H1 (cell line): Measurements from ENCODE around the gene MAP4K1. TPM values are rescaled to one million over a fixed set of nuclear protein-coding genes. Genes with fewer than 3 reads are reported as not detected.

Source experiments
- CTCF ChIA-PET: fragments of 300-600 bp; sonication (Branson Sonifier 250); formaldehyde crosslinking; loops from one replicate; lab custom pipeline; 2021; ENCODE audit not compliant: partially characterized antibody; lab: Charles Lee
- POLR2A ChIA-PET: fragments of 300-600 bp; sonication (Branson Sonifier 250); formaldehyde crosslinking; loops from one replicate; lab custom pipeline; 2021; ENCODE audit warnings: inconsistent platforms; ENCODE audit not compliant: partially characterized antibody; lab: Charles Lee
- DNase-seq, 2 experiments: peaks; one replicate each; pipeline versions ENCODE4 v3.0.0 to v3.0.0-alpha.2; 2010 to 2022; ENCODE audit warnings: low spot score in 2 of 2, low read depth in 1 of 2, mixed read lengths in 1 of 2
- FAIRE-seq: peaks from 2 replicates; lab custom pipeline; 2011; peaks lifted over from hg19 to GRCh38; lab: Jason Lieb, UNC
- H2AFZ ChIP-seq: 2 replicates; pipeline ENCODE4 v1.8.1; 2012; ENCODE audit warnings: low read length, inconsistent platforms
- H2AK5ac ChIP-seq: 2 replicates; pipeline ENCODE4 v1.6.1; 2013; ENCODE audit warnings: low read depth, low read length
- H2BK120ac ChIP-seq: replicated peaks from 2 replicates; pipeline ENCODE3; 2013; ENCODE audit warnings: low read depth, low read length, inconsistent platforms
- H2BK12ac ChIP-seq: 2 replicates; pipeline ENCODE4 v1.6.1; 2013; ENCODE audit warnings: low read depth, low read length
- H2BK15ac ChIP-seq: 2 replicates; pipeline ENCODE4 v1.6.1; 2013; ENCODE audit warnings: low read length
- H2BK20ac ChIP-seq: 2 replicates; pipeline ENCODE4 v1.6.1; 2013; ENCODE audit warnings: low read length
- H2BK5ac ChIP-seq: 2 replicates; pipeline ENCODE4 v1.6.1; 2013; ENCODE audit warnings: low read depth, low read length
- H3K14ac ChIP-seq: 2 replicates; pipeline ENCODE4 v1.6.1; 2013; ENCODE audit warnings: inconsistent platforms; ENCODE audit not compliant: insufficient read length
- H3K18ac ChIP-seq: 2 replicates; pipeline ENCODE4 v1.6.1; 2013; ENCODE audit warnings: low read length; ENCODE audit errors: extremely low read depth
- H3K23ac ChIP-seq: 2 replicates; pipeline ENCODE4 v1.6.1; 2013; ENCODE audit warnings: inconsistent platforms; ENCODE audit not compliant: insufficient read length
- H3K23me2 ChIP-seq: 2 replicates; pipeline ENCODE4 v1.6.1; 2013; ENCODE audit warnings: low read depth, low read length
- H3K27ac ChIP-seq: 2 replicates; pipeline ENCODE4 v1.6.1; 2011; ENCODE audit warnings: low read depth, low read length, inconsistent platforms
- H3K27me3 ChIP-seq, 4 experiments: replicated peaks in 1 of 4; 1 replicate in 1 of 4; 2 replicates in 3 of 4; pipeline versions ENCODE4 v1.6.1 to v1.8.1; 2011 to 2013; ENCODE audit warnings: low read length in 3 of 4, mild to moderate bottlenecking in 3 of 4, inconsistent platforms in 2 of 4, mixed read lengths in 2 of 4, moderate library complexity in 1 of 4; ENCODE audit not compliant: control insufficient read depth in 3 of 4, insufficient read depth in 3 of 4; ENCODE audit errors: extremely low read depth in 1 of 4
- H3K36me3 ChIP-seq, 4 experiments: 2 replicates each; pipeline versions ENCODE4 v1.6.1 to v1.8.1; 2011 to 2013; ENCODE audit warnings: mild to moderate bottlenecking in 4 of 4, low read length in 3 of 4, moderate library complexity in 2 of 4, control low read depth in 1 of 4, inconsistent platforms in 1 of 4; ENCODE audit not compliant: insufficient read depth in 4 of 4, control insufficient read depth in 2 of 4
- H3K4ac ChIP-seq: replicated peaks from 2 replicates; pipeline ENCODE3; 2013; ENCODE audit warnings: low read length, low read depth, mixed read lengths, inconsistent platforms; ENCODE audit not compliant: insufficient read length
- H3K4me1 ChIP-seq, 4 experiments: replicated peaks in 1 of 4; 1 replicate in 1 of 4; 2 replicates in 3 of 4; pipeline versions ENCODE4 v1.6.1 to v1.8.1; 2011 to 2013; ENCODE audit warnings: low read length in 3 of 4, inconsistent platforms in 2 of 4, mixed read lengths in 1 of 4; ENCODE audit not compliant: insufficient read depth in 4 of 4, control insufficient read depth in 3 of 4
- H3K4me2 ChIP-seq, 2 experiments: 2 replicates each; pipeline versions ENCODE4 v1.6.1 to v1.8.1; 2011 to 2013; ENCODE audit warnings: low read depth in 2 of 2, low read length in 2 of 2, control low read depth in 1 of 2, inconsistent platforms in 1 of 2, mild to moderate bottlenecking in 1 of 2; ENCODE audit not compliant: insufficient read depth in 1 of 2
- H3K4me3 ChIP-seq, 4 experiments: fragments of 200-600, 300-600 bp in 1 of 4; sonication (generic), shearing (Covaris generic), sonication (Bioruptor Twin) in 1 of 4; 2 replicates each; pipeline versions ENCODE4 v1.5.1 to v1.8.1; 2011 to 2016; ENCODE audit warnings: low read length in 4 of 4, low read depth in 3 of 4, control low read depth in 2 of 4, inconsistent platforms in 2 of 4, mild to moderate bottlenecking in 2 of 4, mixed read lengths in 1 of 4, moderate library complexity in 1 of 4; ENCODE audit not compliant: insufficient read depth in 2 of 4; ENCODE audit errors: extremely low read depth in 1 of 4
- H3K56ac ChIP-seq: replicated peaks from 2 replicates; pipeline ENCODE3; 2013; ENCODE audit warnings: low read depth, mild to moderate bottlenecking, mixed read lengths, low read length, inconsistent platforms; ENCODE audit not compliant: insufficient read length
- H3K79me1 ChIP-seq: 2 replicates; pipeline ENCODE4 v1.6.1; 2013; ENCODE audit warnings: low read depth, low read length, control low read depth
- H3K79me2 ChIP-seq, 2 experiments: 2 replicates each; pipeline versions ENCODE4 v1.6.1 to v1.8.1; 2012 to 2013; ENCODE audit warnings: low read length in 2 of 2, mild to moderate bottlenecking in 2 of 2, inconsistent platforms in 1 of 2; ENCODE audit not compliant: insufficient read depth in 2 of 2, control insufficient read depth in 1 of 2
- H3K9ac ChIP-seq, 4 experiments: replicated peaks in 1 of 4; 1 replicate in 1 of 4; 2 replicates in 3 of 4; pipeline versions ENCODE4 v1.6.1 to v1.8.1; 2011 to 2013; ENCODE audit warnings: low read depth in 3 of 4, low read length in 3 of 4, control low read depth in 2 of 4, mild to moderate bottlenecking in 2 of 4, moderate library complexity in 2 of 4, inconsistent platforms in 1 of 4; ENCODE audit errors: extremely low read depth in 1 of 4
- H3K9me3 ChIP-seq, 2 experiments: 2 replicates each; pipeline versions ENCODE4 v1.6.1 to v1.8.1; 2012 to 2013; ENCODE audit warnings: mild to moderate bottlenecking in 2 of 2, moderate library complexity in 2 of 2, control low read depth in 1 of 2, inconsistent platforms in 1 of 2, low read depth in 1 of 2, low read length in 1 of 2, mixed read lengths in 1 of 2; ENCODE audit not compliant: insufficient read depth in 2 of 2
- H4K20me1 ChIP-seq, 2 experiments: replicated peaks in 1 of 2; 2 replicates each; pipeline versions ENCODE3 to v1.8.1; 2011 to 2013; ENCODE audit warnings: inconsistent platforms in 2 of 2, low read length in 2 of 2, mild to moderate bottlenecking in 1 of 2; ENCODE audit not compliant: insufficient read depth in 2 of 2, control insufficient read depth in 1 of 2
- H4K5ac ChIP-seq: 2 replicates; pipeline ENCODE4 v1.6.1; 2013; ENCODE audit warnings: low read length, low read depth, mixed read lengths, inconsistent platforms; ENCODE audit not compliant: insufficient read length
- H4K8ac ChIP-seq: 2 replicates; pipeline ENCODE4 v1.8.0; 2013; ENCODE audit warnings: mild to moderate bottlenecking, moderate library complexity, low read length, inconsistent platforms; ENCODE audit not compliant: insufficient read depth; ENCODE audit errors: extremely low read depth
- H4K91ac ChIP-seq: replicated peaks from 2 replicates; pipeline ENCODE3; 2013; ENCODE audit warnings: low read length, mixed read lengths, inconsistent platforms; ENCODE audit not compliant: insufficient read length
- ASH2L ChIP-seq: fragments of 200-600, 300-600 bp; sonication (generic); IDR thresholded peaks from one replicate; pipeline ENCODE4 v1.7.1; 2017; ENCODE audit warnings: low read length
- ATF2 ChIP-seq: IDR thresholded peaks from 2 replicates; pipeline ENCODE4 v1.6.1; 2012; ENCODE audit warnings: low read length, inconsistent platforms
- CEBPB ChIP-seq: IDR thresholded peaks from 2 replicates; pipeline ENCODE4 v1.6.1; 2012; ENCODE audit warnings: low read depth, low read length
- CHD1 ChIP-seq: IDR thresholded peaks from 2 replicates; pipeline ENCODE4 v1.6.1; 2012; ENCODE audit warnings: low read depth, low read length, improper control_type of control experiment
- EP300 ChIP-seq, 2 experiments: IDR thresholded peaks; 1 replicate in 1 of 2; 2 replicates in 1 of 2; pipeline ENCODE4 v1.6.1; 2011 to 2012; ENCODE audit warnings: low read depth in 2 of 2, low read length in 2 of 2, mild to moderate bottlenecking in 2 of 2, borderline replicate concordance in 1 of 2, inconsistent platforms in 1 of 2, moderate library complexity in 1 of 2
- PHF8 ChIP-seq: fragments of 200-600 bp; sonication (generic); conservative IDR thresholded peaks from 2 replicates; pipeline ENCODE4 v1.7.1; 2012; ENCODE audit warnings: low read depth, mild to moderate bottlenecking, inconsistent platforms, low read length, moderate library complexity
- POLR2A ChIP-seq, 2 experiments: IDR thresholded peaks; 1 replicate in 1 of 2; 2 replicates in 1 of 2; pipeline ENCODE4 v1.6.1; 2011; ENCODE audit warnings: low read depth in 2 of 2, low read length in 2 of 2, mild to moderate bottlenecking in 2 of 2; ENCODE audit errors: control extremely low read depth in 1 of 2
- RNF2 ChIP-seq: fragments of 200-900, 300-1000 bp; sonication (generic); IDR thresholded peaks from 2 replicates; pipeline ENCODE4 v1.7.1; 2016; ENCODE audit warnings: borderline replicate concordance, low read depth, mild to moderate bottlenecking, antibody characterized with exemption, low read length; ENCODE audit not compliant: poor library complexity, severe bottlenecking; ENCODE audit errors: missing control alignments
- WGBS, 2 experiments: shearing (Covaris generic) in 1 of 2; methylation state at CpG; one replicate each; pipeline versions ENCODE4 v1.1.6 to v1.1.7; 2013 to 2015; ENCODE audit warnings: low lambda C conversion rate in 2 of 2, mixed read lengths in 2 of 2, inconsistent platforms in 1 of 2, low coverage in 1 of 2, missing lambda C conversion rate in 1 of 2; ENCODE audit not compliant: insufficient replicate concordance in 2 of 2, insufficient coverage in 1 of 2, insufficient read length in 1 of 2; ENCODE audit errors: extremely low coverage in 1 of 2, missing lambda C conversion rate in 1 of 2; 5-methylcytosine and 5-hydroxymethylcytosine counted together
- polyA plus RNA-seq, 7 experiments: library from polyadenylated mRNA; depleted of rRNA in 3 of 7; stranded (reverse) in 5 of 7; unstranded in 2 of 7; fragments of >200 nt in 5 of 7; fragments of 200-250 nt in 2 of 7; gene quantifications; 1 replicate in 5 of 7; 2 replicates in 1 of 7; 4 replicates in 1 of 7; pipeline versions ENCODE4 v1.2.1 to v1.2.3, GENCODE V29; 2011 to 2013; ENCODE audit warnings: missing spikeins in 2 of 7, mixed read lengths in 2 of 7
- total RNA-seq: library from RNA; stranded (reverse); fragmentation: NEBNext Ultra II Directional; extraction: Animal tissue kit (Norgen Biotek cat#: 25700); gene quantifications from 2 replicates; pipeline ENCODE4 v1.2.1, GENCODE V29; 2021

MAP4K1 gene
- total and polyA plus RNA-seq, 2 of the 8 experiments (the other 6 are each of a cell fraction or from before 2014, with no cell fraction given), result 9.0 to 10.4 TPM

- Histone ChIP-seq H3K4me2 (no peak overlapping the region), H3K56ac (no peak overlapping the region), H2BK20ac (no peak overlapping the region), H3K27ac (no peak overlapping the region), H3K9me3 (no peaks in the 10 kb centered on the region), H4K20me1 (no peaks in the 10 kb centered on the region), H3K23me2 (no peaks in the 10 kb centered on the region), H4K91ac (no peak overlapping the region), H2AFZ (no peak overlapping the region), H3K4me3 (no peak overlapping the region), H3K36me3 (peaks cover 2 to 21% (median 9%) of the 10 kb centered on the region in 4 experiments; a peak in 6 of 8 replicates), H4K8ac (no peak overlapping the region; the same call in 1 of the 2 replicates), H3K23ac (no peak overlapping the region), H2BK5ac (no peak overlapping the region), H2BK120ac (no peak overlapping the region), H3K79me2 (no peaks in the 10 kb centered on the region), H2BK12ac (no peak overlapping the region), H3K27me3 (no peaks in the 10 kb centered on the region), H3K9ac (no peak overlapping the region), H3K79me1 (no peaks in the 10 kb centered on the region), H3K4ac (no peak overlapping the region), H4K5ac (no peak overlapping the region), H3K14ac (no peak overlapping the region), H2AK5ac (no peak overlapping the region), H3K18ac (no peak overlapping the region), H3K4me1 (no peaks in the 10 kb centered on the region; a peak in 2 of 7 replicates), H2BK15ac (no peak overlapping the region)
- POLR2A ChIA-PET, result interaction anchor here (1.2 to 2.6 kb wide), 12 partner anchors 10 to 252 kb away, joined by 3 to 11 read pairs (median 4); partner anchors contain the start of genes ACTN4 and EIF3K
- 91% methylated on average over 17 of the region's 17 CpGs; no CpG with 5 or more reads in 1 of the 2 experiments for WGBS, 2 experiments
- FAIRE-seq (no peak), DNase-seq (no peak)
- CTCF ChIA-PET, result interaction anchor here (0.5 to 6.3 kb wide), 29 partner anchors 11 to 1527 kb away, joined by 3 to 62 read pairs (median 4); partner anchors contain the start of genes ACTN4, EIF3K, FAM98C and MAP4K1
- TF ChIP-seq CHD1 (no peak), CEBPB (no peak), ASH2L (no peak), EP300 (IDR thresholded peaks at IDR 0.05; ENCODE audit: borderline replicate concordance in 1 of 2, low read depth in 2 of 2, low read length in 2 of 2) (no peak), ATF2 (no peak), POLR2A (IDR thresholded peaks at IDR 0.05; ENCODE audit: control extremely low read depth in 1 of 2, low read depth in 2 of 2, low read length in 2 of 2) (no peak), PHF8 (no peak), RNF2 (no peak)
Measured at GRCh38 chr19:38635483-38636399, 18.0 kb upstream of the MAP4K1 start.
